Measurements from ENCODE around the gene NRP1.

DNA sequence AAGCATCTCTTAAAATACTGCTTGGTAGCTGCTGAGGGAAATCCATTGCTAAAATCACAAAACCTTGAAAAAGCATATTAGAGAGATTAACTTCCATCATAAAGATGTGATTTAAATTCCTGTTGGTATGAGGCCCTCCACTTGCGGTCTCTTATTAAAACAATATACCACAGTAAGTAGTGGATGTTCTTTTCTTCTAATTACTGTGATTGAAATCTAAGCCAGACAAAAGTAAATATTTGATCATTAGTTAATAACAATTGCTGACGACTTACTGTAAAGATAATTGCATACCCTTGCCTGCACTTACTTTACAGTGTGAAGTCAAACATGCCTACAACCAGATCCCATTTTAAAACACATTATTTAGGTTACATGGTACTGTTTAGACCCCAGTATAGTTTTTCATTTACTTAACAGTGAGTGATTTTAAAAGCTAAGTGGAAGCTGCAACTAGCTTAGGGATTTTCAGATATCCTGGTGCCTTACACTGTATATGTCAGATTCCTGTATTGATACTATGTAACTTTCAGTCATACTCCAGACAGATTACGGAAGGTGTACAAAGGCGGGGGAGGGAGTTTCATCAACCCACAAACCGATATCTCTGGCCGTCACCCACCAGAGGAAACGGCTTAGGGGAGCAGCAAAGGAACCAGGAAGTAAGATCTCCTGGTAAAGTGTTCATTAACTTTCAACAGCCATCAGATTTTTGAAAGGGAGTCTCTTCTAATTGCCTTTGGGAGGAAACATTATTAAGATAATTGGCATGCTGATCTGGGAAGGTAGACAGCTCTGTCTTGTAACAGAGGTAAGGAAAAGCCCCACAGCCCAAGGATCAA lies 986 bp downstream of the NRP1 start:
- TF ChIP-seq, protein P1, sequence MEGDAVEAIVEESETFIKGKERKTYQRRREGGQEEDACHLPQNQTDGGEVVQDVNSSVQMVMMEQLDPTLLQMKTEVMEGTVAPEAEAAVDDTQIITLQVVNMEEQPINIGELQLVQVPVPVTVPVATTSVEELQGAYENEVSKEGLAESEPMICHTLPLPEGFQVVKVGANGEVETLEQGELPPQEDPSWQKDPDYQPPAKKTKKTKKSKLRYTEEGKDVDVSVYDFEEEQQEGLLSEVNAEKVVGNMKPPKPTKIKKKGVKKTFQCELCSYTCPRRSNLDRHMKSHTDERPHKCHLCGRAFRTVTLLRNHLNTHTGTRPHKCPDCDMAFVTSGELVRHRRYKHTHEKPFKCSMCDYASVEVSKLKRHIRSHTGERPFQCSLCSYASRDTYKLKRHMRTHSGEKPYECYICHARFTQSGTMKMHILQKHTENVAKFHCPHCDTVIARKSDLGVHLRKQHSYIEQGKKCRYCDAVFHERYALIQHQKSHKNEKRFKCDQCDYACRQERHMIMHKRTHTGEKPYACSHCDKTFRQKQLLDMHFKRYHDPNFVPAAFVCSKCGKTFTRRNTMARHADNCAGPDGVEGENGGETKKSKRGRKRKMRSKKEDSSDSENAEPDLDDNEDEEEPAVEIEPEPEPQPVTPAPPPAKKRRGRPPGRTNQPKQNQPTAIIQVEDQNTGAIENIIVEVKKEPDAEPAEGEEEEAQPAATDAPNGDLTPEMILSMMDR (IDR thresholded peaks at IDR 0.05) = no peak
- no peak for TF ChIP-seq POLR2A (IDR thresholded peaks at IDR 0.05)

Measured in Peyer's patch (tissue), 4 donors.